Measurements from ENCODE around the gene SF1.

DNA sequence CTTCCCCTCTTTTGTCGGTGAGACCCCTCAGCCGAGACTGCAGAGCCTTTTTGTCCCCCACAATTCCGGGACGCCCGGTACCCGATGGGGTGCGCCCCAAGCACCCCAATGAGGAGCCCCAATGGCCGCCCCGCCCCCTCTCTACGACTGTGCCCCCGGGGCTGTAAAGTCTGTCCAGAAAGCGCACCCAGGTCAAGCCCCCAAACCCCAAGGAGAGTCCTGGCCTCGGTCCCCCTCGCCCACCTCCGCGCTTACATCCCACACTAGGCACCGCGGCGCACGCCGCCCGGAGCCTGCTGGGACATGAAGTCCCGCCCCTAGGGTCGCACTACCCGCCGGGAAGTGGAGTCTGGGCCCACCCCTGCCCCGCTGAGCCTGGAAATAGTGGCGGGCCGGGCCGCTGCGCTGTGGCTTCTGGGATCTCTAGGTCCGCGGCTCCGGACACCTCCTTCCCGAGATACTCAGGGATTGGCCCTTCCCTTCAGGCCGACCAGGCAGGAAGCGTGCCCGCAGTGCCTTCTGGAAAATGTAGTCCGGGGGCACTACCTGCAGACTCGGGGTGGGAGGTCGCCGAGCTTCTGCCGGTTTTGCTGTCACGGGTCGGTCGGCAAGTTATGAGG, 32.0 kb upstream of the SF1 start, which contains the start of gene MEN1:
- TF ChIP-seq CTCF (IDR thresholded peaks at IDR 0.05) (no peak), ZFX (IDR thresholded peaks at IDR 0.05; ENCODE audit: borderline replicate concordance) (no peak)

Measured in 22Rv1 (cell line).